Esophagus muscularis mucosa (tissue), 4 donors: ENCODE data around the gene CTDSP1. TPM values are rescaled to one million over a fixed set of nuclear protein-coding genes. Genes with fewer than 3 reads are reported as not detected.

Experiments
- DNase-seq: peaks from one replicate; pipeline ENCODE4 v3.0.0-alpha.2; 2017; ENCODE audit errors: extremely low spot score
- H3K27ac ChIP-seq, 4 donors: fragments of 200-600 bp; sonication (generic); replicated peaks in 1 of 4; 1 replicate in 3 of 4; 2 replicates in 1 of 4; pipeline ENCODE4 v1.5.1; 2016 to 2019; ENCODE audit warnings: mild to moderate bottlenecking in 1 of 4
- H3K27me3 ChIP-seq, 4 donors: fragments of 200-600 bp; sonication (generic); one replicate each; pipeline versions ENCODE4 v1.5.1 to v1.6.0; 2016 to 2019
- H3K36me3 ChIP-seq, 4 donors: fragments of 200-600 bp; sonication (generic); one replicate each; pipeline ENCODE4 v1.5.1; 2016 to 2019
- H3K4me1 ChIP-seq, 4 donors: fragments of 200-600 bp; sonication (generic); one replicate each; pipeline ENCODE4 v1.5.1; 2016 to 2019
- H3K4me3 ChIP-seq, 4 donors: fragments of 200-600 bp; sonication (generic); 1 replicate in 2 of 4; 2 replicates in 2 of 4; pipeline ENCODE4 v1.5.1; 2016 to 2019; ENCODE audit warnings: mild to moderate bottlenecking in 4 of 4, moderate library complexity in 1 of 4
- H3K9me3 ChIP-seq, 4 donors: fragments of 200-600 bp; sonication (generic); 1 replicate in 3 of 4; 2 replicates in 1 of 4; pipeline ENCODE4 v1.5.1; 2016 to 2019
- EP300 ChIP-seq: sonication (generic); formaldehyde crosslinking; IDR thresholded peaks from one replicate; pipeline ENCODE4 v1.6.1; 2017; ENCODE audit warnings: antibody characterized with exemption
- POLR2A ChIP-seq: fragments of 450-650 bp; IDR thresholded peaks from one replicate; pipeline ENCODE4 v1.6.1; 2017; ENCODE audit warnings: antibody characterized with exemption, moderate library complexity, mild to moderate bottlenecking, low read depth
- POLR2AphosphoS5 ChIP-seq, 2 donors: sonication (generic); formaldehyde crosslinking; IDR thresholded peaks; one replicate each; pipeline ENCODE4 v1.6.1; 2017; ENCODE audit warnings: antibody characterized with exemption in 2 of 2
- WGBS: methylation state at CpG from one replicate; pipeline ENCODE4 v1.1.5; 2018; 5-methylcytosine and 5-hydroxymethylcytosine counted together
- intact Hi-C: fragments of 100-400 bp; cut with DNase I; formaldehyde crosslinking; loops from one replicate; pipeline ENCODE4 v1.15.1; 2023
- total RNA-seq, 4 donors: library from RNA; depleted of rRNA; stranded (reverse); fragments of >200 nt; gene quantifications; one replicate each; pipeline versions ENCODE4 v1.1.0 to v1.2.1, GENCODE V29; 2016
- TF ChIP-seq, protein P1 (sequence below), 3 experiments: fragments of 200-600 bp in 2 of 3; fragments of 450-650 bp in 1 of 3; sonication (generic) in 2 of 3; IDR thresholded peaks; one replicate each; pipeline ENCODE4 v1.5.1; 2017 to 2019; ENCODE audit warnings: antibody characterized with exemption in 3 of 3, mild to moderate bottlenecking in 2 of 3, moderate library complexity in 1 of 3

The CTDSP1 gene
- total RNA-seq, 4 donors from 2014 or later, result 121 to 176 (median 137) TPM

GRCh38 chr2:218423584-218423983 lies 23.9 kb downstream of the CTDSP1 start:
- intact Hi-C loops, result no loop called here
- H3K4me3 ChIP-seq, result no peak overlapping the region
- no peaks in the 10 kb centered on the region for H3K9me3 ChIP-seq
- no peak for DNase-seq
- TF ChIP-seq EP300 (no peak), POLR2A (no peak), POLR2AphosphoS5 (IDR thresholded peaks at IDR 0.05) (no peak)
- TF ChIP-seq, protein P1, sequence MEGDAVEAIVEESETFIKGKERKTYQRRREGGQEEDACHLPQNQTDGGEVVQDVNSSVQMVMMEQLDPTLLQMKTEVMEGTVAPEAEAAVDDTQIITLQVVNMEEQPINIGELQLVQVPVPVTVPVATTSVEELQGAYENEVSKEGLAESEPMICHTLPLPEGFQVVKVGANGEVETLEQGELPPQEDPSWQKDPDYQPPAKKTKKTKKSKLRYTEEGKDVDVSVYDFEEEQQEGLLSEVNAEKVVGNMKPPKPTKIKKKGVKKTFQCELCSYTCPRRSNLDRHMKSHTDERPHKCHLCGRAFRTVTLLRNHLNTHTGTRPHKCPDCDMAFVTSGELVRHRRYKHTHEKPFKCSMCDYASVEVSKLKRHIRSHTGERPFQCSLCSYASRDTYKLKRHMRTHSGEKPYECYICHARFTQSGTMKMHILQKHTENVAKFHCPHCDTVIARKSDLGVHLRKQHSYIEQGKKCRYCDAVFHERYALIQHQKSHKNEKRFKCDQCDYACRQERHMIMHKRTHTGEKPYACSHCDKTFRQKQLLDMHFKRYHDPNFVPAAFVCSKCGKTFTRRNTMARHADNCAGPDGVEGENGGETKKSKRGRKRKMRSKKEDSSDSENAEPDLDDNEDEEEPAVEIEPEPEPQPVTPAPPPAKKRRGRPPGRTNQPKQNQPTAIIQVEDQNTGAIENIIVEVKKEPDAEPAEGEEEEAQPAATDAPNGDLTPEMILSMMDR (IDR thresholded peaks at IDR 0.05), result no peak
- 84% methylated on average over 5 of the region's 9 CpGs for WGBS
- H3K27ac ChIP-seq, result no peak overlapping the region
- no peaks in the 10 kb centered on the region for H3K36me3 ChIP-seq
- no peaks in the 10 kb centered on the region for H3K4me1 ChIP-seq
- H3K27me3 ChIP-seq, result no peaks in the 10 kb centered on the region

DNA sequence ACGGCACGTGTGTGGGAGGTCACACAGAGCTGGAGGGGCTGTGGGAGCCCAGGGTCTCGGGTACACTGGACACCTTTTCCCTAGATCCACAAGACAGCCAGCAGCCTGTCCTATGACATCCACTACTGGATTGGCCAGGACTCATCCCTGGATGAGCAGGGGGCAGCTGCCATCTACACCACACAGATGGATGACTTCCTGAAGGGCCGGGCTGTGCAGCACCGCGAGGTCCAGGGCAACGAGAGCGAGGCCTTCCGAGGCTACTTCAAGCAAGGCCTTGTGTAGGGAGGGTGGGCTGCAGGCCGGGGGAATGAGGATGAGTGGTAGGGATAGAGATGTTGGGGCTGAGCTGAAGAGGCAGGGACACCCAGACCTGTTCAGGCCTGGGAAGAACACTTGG lies 25.9 kb downstream of the CTDSP1 start:
- no peak overlapping the region for H3K4me3 ChIP-seq
- no peak overlapping the region for H3K27ac ChIP-seq
- DNase-seq, result no peak
- TF ChIP-seq EP300 (no peak), POLR2A (no peak), POLR2AphosphoS5 (IDR thresholded peaks at IDR 0.05) (no peak)
- TF ChIP-seq, protein P1 (IDR thresholded peaks at IDR 0.05), result no peak
- H3K27me3 ChIP-seq, result peaks cover 0 to 3% (median 0%) of the 10 kb centered on the region in 4 donors
- intact Hi-C loops, result no loop called here
- H3K4me1 ChIP-seq, result no peaks in the 10 kb centered on the region
- WGBS, result 84% methylated on average over 9 of the region's 10 CpGs
- H3K36me3 ChIP-seq, result no peaks in the 10 kb centered on the region
- no peaks in the 10 kb centered on the region for H3K9me3 ChIP-seq

DNA sequence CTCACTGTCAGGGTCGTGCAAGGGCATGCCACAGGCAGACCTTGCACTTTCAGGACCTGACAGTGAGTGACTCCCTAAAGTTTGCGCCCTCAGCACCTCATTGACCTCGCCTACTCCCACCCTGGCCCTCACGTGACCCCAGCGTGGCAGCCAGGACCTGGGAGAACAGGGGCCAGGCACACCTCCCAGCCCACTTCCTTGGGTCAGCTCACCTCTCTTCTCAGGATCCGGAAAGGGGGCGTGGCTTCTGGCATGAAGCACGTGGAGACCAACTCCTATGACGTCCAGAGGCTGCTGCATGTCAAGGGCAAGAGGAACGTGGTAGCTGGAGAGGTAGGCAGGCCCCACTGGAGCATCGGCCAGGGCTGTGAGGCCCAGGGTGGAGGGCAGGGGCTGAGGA lies 28.1 kb downstream of the CTDSP1 start:
- Histone ChIP-seq H3K27me3 (peaks cover 0 to 3% (median 0%) of the 10 kb centered on the region in 4 donors), H3K9me3 (no peaks in the 10 kb centered on the region), H3K36me3 (no peaks in the 10 kb centered on the region), H3K27ac (no peak overlapping the region), H3K4me1 (no peaks in the 10 kb centered on the region), H3K4me3 (no peak overlapping the region)
- TF ChIP-seq, protein P1 (IDR thresholded peaks at IDR 0.05), result no peak
- TF ChIP-seq POLR2AphosphoS5 (IDR thresholded peaks at IDR 0.05) (no peak), EP300 (no peak), POLR2A (no peak)
- DNase-seq, result no peak
- 75% methylated on average over 9 of the region's 11 CpGs for WGBS
- intact Hi-C loops, result no loop called here

DNA sequence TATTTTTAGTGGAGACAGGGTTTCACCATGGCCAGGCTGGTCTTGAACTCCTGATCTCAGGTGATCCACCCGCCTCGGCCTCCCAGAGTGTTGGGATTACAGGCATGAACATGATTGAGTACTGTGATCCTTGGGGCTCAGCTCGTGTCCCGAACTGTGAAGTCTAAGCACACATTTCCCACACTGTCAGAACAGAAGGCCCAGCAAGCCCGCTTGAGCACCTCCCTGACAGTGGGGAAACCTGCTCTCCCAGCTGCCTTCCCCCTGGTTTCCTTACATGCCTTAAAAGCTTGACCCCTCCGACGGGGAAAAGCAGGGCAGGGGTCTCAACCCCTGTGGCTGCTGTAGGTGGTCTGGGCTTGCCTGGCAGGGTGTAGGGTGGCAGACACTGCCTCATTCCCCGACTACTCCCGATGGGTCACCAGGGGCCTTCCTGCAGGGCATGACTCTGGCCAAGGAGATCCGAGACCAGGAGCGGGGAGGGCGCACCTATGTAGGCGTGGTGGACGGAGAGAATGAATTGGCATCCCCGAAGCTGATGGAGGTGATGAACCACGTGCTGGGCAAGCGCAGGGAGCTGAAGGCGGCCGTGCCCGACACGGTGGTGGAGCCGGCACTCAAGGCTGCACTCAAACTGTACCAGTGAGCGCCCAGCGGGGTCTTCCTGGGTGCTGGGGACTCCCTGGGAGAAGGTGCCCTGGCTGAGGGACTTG lies 29.3 kb downstream of the CTDSP1 start:
- no peaks in the 10 kb centered on the region for H3K36me3 ChIP-seq
- peaks cover 0 to 3% (median 0%) of the 10 kb centered on the region in 4 donors for H3K27me3 ChIP-seq
- no peak overlapping the region for H3K27ac ChIP-seq
- H3K9me3 ChIP-seq, result no peaks in the 10 kb centered on the region
- TF ChIP-seq POLR2A (no peak), EP300 (no peak), POLR2AphosphoS5 (IDR thresholded peaks at IDR 0.05) (no peak)
- TF ChIP-seq, protein P1 (IDR thresholded peaks at IDR 0.05), result no peak
- H3K4me1 ChIP-seq, result no peaks in the 10 kb centered on the region
- WGBS, result 92% methylated on average over 22 of the region's 24 CpGs
- H3K4me3 ChIP-seq, result no peak overlapping the region
- intact Hi-C loops, result no loop called here
- no peak for DNase-seq
